Sigmoid colon (tissue), 4 donors: ENCODE measurements around the gene C19orf12.

Source experiments
- CTCF ChIP-seq, 4 experiments: fragments of 450-650 bp in 3 of 4; fragments of 200-600 bp in 1 of 4; IDR thresholded peaks; one replicate each; pipeline ENCODE4 v1.5.1; 2016 to 2019; ENCODE audit warnings: antibody characterized with exemption in 4 of 4, mild to moderate bottlenecking in 3 of 4, moderate library complexity in 2 of 4
- EP300 ChIP-seq, 4 donors: sonication (generic); formaldehyde crosslinking; IDR thresholded peaks; one replicate each; pipeline ENCODE4 v1.6.1; 2017; ENCODE audit warnings: antibody characterized with exemption in 4 of 4
- POLR2A ChIP-seq, 2 donors: fragments of 450-650 bp; IDR thresholded peaks; one replicate each; pipeline ENCODE4 v1.6.1; 2016; ENCODE audit warnings: antibody characterized with exemption in 2 of 2, mild to moderate bottlenecking in 2 of 2, moderate library complexity in 2 of 2
- POLR2AphosphoS5 ChIP-seq, 4 donors: sonication (generic); formaldehyde crosslinking; IDR thresholded peaks; one replicate each; pipeline ENCODE4 v1.6.1; 2017; ENCODE audit warnings: antibody characterized with exemption in 4 of 4

- TF ChIP-seq EP300 (IDR thresholded peaks at IDR 0.05) (no peak), CTCF (IDR thresholded peaks at IDR 0.05) (no peak), POLR2A (IDR thresholded peaks at IDR 0.05) (no peak), POLR2AphosphoS5 (IDR thresholded peaks at IDR 0.05) (no peak)
These were observed 880 bp upstream of the C19orf12 start for GRCh38 chr19:29715701-29716581.
